Stimulated activated effector memory CD8-positive, alpha-beta T cell treated with anti-CD3 and anti-CD28 coated beads, Interleukin-12 subunit alpha, Interleukin-12 subunit beta, amount 100 ng/mL, for 72 hours (primary cell): ENCODE results near the gene SPIRE2.
A peak's percentile ranks its signal among the peaks of the same experiment; 100 is the strongest.
"Not testable (repeated sequence)": the region's sequence is repeated elsewhere in the genome, so short reads cannot be mapped to it uniquely, and the experiment has no call there.

Experiments used
- ATAC-seq: fragments of 150-1000 bp; cut with Tn5 transposase; 2 replicates; pipeline ENCODE4 v1.10.0; 2021
- DNase-seq, 2 donors: peaks; one replicate each; pipeline ENCODE4 v3.0.0; 2021 to 2022; ENCODE audit warnings: low spot score in 2 of 2
- H3K27ac Mint-ChIP-seq: one replicate; pipeline ENCODE4 v1.8.0; 2022; ENCODE audit warnings: mild to moderate bottlenecking, mixed read lengths
- H3K36me3 Mint-ChIP-seq: one replicate; pipeline ENCODE4 v1.8.0; 2022; ENCODE audit warnings: mild to moderate bottlenecking, mixed read lengths
- H3K4me1 Mint-ChIP-seq: one replicate; pipeline ENCODE4 v1.8.0; 2022; ENCODE audit warnings: mixed read lengths
- H3K4me3 Mint-ChIP-seq: one replicate; pipeline ENCODE4 v1.8.0; 2022; ENCODE audit warnings: mild to moderate bottlenecking, mixed read lengths
- H3K9me3 Mint-ChIP-seq: one replicate; pipeline ENCODE4 v1.8.0; 2022; ENCODE audit warnings: mixed read lengths

Gene SPIRE2

GRCh38 chr16:89861648-89862047 lies 33.4 kb downstream of the SPIRE2 start:
- Mint-ChIP-seq H3K36me3 (no peaks in the 10 kb centered on the region), H3K9me3 (no peaks in the 10 kb centered on the region), H3K4me3 (no peak overlapping the region), H3K27ac (no peak overlapping the region), H3K4me1 (peaks cover 44% of the 10 kb centered on the region)
- DNase-seq (no peak), ATAC-seq (no peak)

GRCh38 chr16:89862732-89863131 lies 34.5 kb downstream of the SPIRE2 start:
- DNase-seq (no peak), ATAC-seq (no peak)
- Mint-ChIP-seq H3K4me3 (peak overlapping the region; percentile 69), H3K27ac (peak overlapping the region; percentile 83), H3K4me1 (peaks cover 44% of the 10 kb centered on the region), H3K9me3 (no peaks in the 10 kb centered on the region), H3K36me3 (no peaks in the 10 kb centered on the region)

- H3K4me3 Mint-ChIP-seq: peak overlapping the region; percentile 69
- ATAC-seq: peak; percentile 66
- H3K36me3 Mint-ChIP-seq: no peaks in the 10 kb centered on the region
- peak; percentile 34 to 73 for DNase-seq
- no peaks in the 10 kb centered on the region for H3K9me3 Mint-ChIP-seq
- H3K27ac Mint-ChIP-seq: peak overlapping the region; percentile 83
- peaks cover 44% of the 10 kb centered on the region for H3K4me1 Mint-ChIP-seq
These were observed 35.7 kb downstream of the SPIRE2 start for GRCh38 chr16:89863741-89864526.

- Mint-ChIP-seq H3K4me1 (peaks cover 44% of the 10 kb centered on the region), H3K9me3 (no peaks in the 10 kb centered on the region), H3K36me3 (no peaks in the 10 kb centered on the region), H3K4me3 (peak overlapping the region; percentile 69), H3K27ac (peak overlapping the region; percentile 83)
- DNase-seq: no peak
- peak; percentile 75 for ATAC-seq
These were observed 36.2 kb downstream of the SPIRE2 start for GRCh38 chr16:89864527-89864820.

- ATAC-seq: no peak
- peaks cover 4% of the 10 kb centered on the region for H3K36me3 Mint-ChIP-seq
- H3K9me3 Mint-ChIP-seq: no peaks in the 10 kb centered on the region
- peaks cover 32% of the 10 kb centered on the region for H3K4me1 Mint-ChIP-seq
- H3K4me3 Mint-ChIP-seq: no peak overlapping the region
- H3K27ac Mint-ChIP-seq: no peak overlapping the region
- no peak for DNase-seq
These were observed 39.6 kb downstream of the SPIRE2 start for GRCh38 chr16:89867918-89868317.

GRCh38 chr16:89869911-89870310 lies 41.6 kb downstream of the SPIRE2 start:
- H3K36me3 Mint-ChIP-seq: peaks cover 24% of the 10 kb centered on the region
- no peaks in the 10 kb centered on the region for H3K9me3 Mint-ChIP-seq
- no peak overlapping the region for H3K4me3 Mint-ChIP-seq
- H3K27ac Mint-ChIP-seq: no peak overlapping the region
- peaks cover 14% of the 10 kb centered on the region for H3K4me1 Mint-ChIP-seq
- no peak for DNase-seq
- ATAC-seq: no peak

- Mint-ChIP-seq H3K4me3 (no peak overlapping the region), H3K4me1 (peaks cover 14% of the 10 kb centered on the region), H3K27ac (no peak overlapping the region), H3K36me3 (peaks cover 29% of the 10 kb centered on the region), H3K9me3 (no peaks in the 10 kb centered on the region)
- ATAC-seq (no peak), DNase-seq (no peak)
These were observed 42.2 kb downstream of the SPIRE2 start for GRCh38 chr16:89870440-89870839.

- peaks cover 13% of the 10 kb centered on the region for H3K4me1 Mint-ChIP-seq
- no peak for DNase-seq
- peak overlapping the region; percentile 86 for H3K4me3 Mint-ChIP-seq
- ATAC-seq: no peak
- peaks cover 41% of the 10 kb centered on the region for H3K36me3 Mint-ChIP-seq
- no peaks in the 10 kb centered on the region for H3K9me3 Mint-ChIP-seq
- no peak overlapping the region for H3K27ac Mint-ChIP-seq
These were observed 43.6 kb downstream of the SPIRE2 start for GRCh38 chr16:89871895-89872294.

GRCh38 chr16:89873109-89873971 lies 45.1 kb downstream of the SPIRE2 start, which contains the start of gene TCF25:
TCF25 (plus strand) TSS chr16:89873592; CDS start chr16:89873668, 76 bp downstream.
- DNase-seq (peak; percentile 76 to 91), ATAC-seq (peak; percentile 65)
- Mint-ChIP-seq H3K9me3 (no peaks in the 10 kb centered on the region), H3K4me3 (peak within 1 kb of the TSS; percentile 86), H3K4me1 (peaks cover 13% of the 10 kb centered on the region), H3K27ac (peak within 1 kb of the TSS; percentile 98), H3K36me3 (peaks cover 55% of the 10 kb centered on the region)

- ATAC-seq (peak; percentile 82), DNase-seq (peak; percentile 92 to 99)
- Mint-ChIP-seq H3K36me3 (peaks cover 63% of the 10 kb centered on the region), H3K9me3 (no peaks in the 10 kb centered on the region), H3K4me3 (peak overlapping the region; percentile 86), H3K27ac (peak overlapping the region; percentile 98), H3K4me1 (peaks cover 13% of the 10 kb centered on the region)
These were observed 45.9 kb downstream of the SPIRE2 start for GRCh38 chr16:89873972-89874689.

GRCh38 chr16:89879123-89879522 lies 50.8 kb downstream of the SPIRE2 start:
- ATAC-seq, H3K27ac Mint-ChIP-seq, DNase-seq, H3K4me3 Mint-ChIP-seq, H3K9me3 Mint-ChIP-seq: not testable (repeated sequence)
- peaks cover 92% of the 10 kb centered on the region for H3K36me3 Mint-ChIP-seq
- peaks cover 23% of the 10 kb centered on the region for H3K4me1 Mint-ChIP-seq

GRCh38 chr16:89880477-89881367 lies 52.4 kb downstream of the SPIRE2 start:
- no peak overlapping the region for H3K27ac Mint-ChIP-seq
- H3K9me3 Mint-ChIP-seq: no peaks in the 10 kb centered on the region
- peaks cover 19% of the 10 kb centered on the region for H3K4me1 Mint-ChIP-seq
- no peak overlapping the region for H3K4me3 Mint-ChIP-seq
- H3K36me3 Mint-ChIP-seq: peaks cover 92% of the 10 kb centered on the region
- DNase-seq (no peak), ATAC-seq (no peak)

GRCh38 chr16:89881368-89881730 lies 53.1 kb downstream of the SPIRE2 start:
- Mint-ChIP-seq H3K4me1 (peaks cover 19% of the 10 kb centered on the region), H3K27ac (no peak overlapping the region), H3K9me3 (no peaks in the 10 kb centered on the region), H3K36me3 (peaks cover 92% of the 10 kb centered on the region), H3K4me3 (no peak overlapping the region)
- DNase-seq (no peak), ATAC-seq (no peak)

GRCh38 chr16:89883346-89884040 lies 55.2 kb downstream of the SPIRE2 start:
- H3K9me3 Mint-ChIP-seq: no peaks in the 10 kb centered on the region
- H3K36me3 Mint-ChIP-seq: peaks cover 95% of the 10 kb centered on the region
- ATAC-seq: no peak
- no peak for DNase-seq
- H3K4me3 Mint-ChIP-seq: no peak overlapping the region
- H3K27ac Mint-ChIP-seq: peak overlapping the region; percentile 68
- H3K4me1 Mint-ChIP-seq: peaks cover 19% of the 10 kb centered on the region
